HG03039 (cell line): ENCODE results near the gene GFPT2.

ENCODE experiments used
- ATAC-seq: cut with Tn5 transposase; IDR thresholded peaks from one replicate; pipeline ENCODE4 v1.9.1; 2021; ENCODE audit warnings: mild to moderate bottlenecking, moderate library complexity; ENCODE audit not compliant: unreplicated experiment

GFPT2 gene

GRCh38 chr5:180352116-180353047 lies 754 bp downstream of the GFPT2 start:
- ATAC-seq = no peak

- no peak for ATAC-seq
Observed at GRCh38 chr5:180350711-180351465, 2.2 kb downstream of the GFPT2 start.

- no peak for ATAC-seq
Observed at GRCh38 chr5:180350296-180350695, 2.8 kb downstream of the GFPT2 start.

- no peak for ATAC-seq
Observed at GRCh38 chr5:180349391-180349790, 3.7 kb downstream of the GFPT2 start.

DNA sequence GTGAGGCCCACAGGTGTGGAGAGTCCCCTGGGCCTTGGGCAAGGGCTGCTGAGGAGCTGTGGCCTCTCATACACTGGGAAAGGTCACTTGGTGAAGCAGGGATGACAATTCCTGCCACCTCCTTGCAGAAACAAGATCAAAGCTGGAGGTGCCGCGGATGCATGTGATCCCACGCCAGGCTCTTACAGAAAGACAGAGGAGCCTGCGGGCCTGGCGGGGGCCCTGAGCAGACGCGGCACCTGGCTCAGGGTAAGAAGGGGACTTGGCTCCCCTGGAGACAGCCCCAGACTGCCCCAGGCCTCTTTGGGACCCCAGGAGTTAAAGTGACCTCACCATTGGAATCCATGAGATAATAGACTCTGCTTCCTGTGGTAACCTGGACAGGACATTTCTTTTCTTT lies 4.8 kb downstream of the GFPT2 start:
- ATAC-seq = no peak

- ATAC-seq = no peak
Observed at GRCh38 chr5:180347702-180348101, 5.4 kb downstream of the GFPT2 start.

- no peak for ATAC-seq
Observed at GRCh38 chr5:180346358-180346757, 6.8 kb downstream of the GFPT2 start.

- ATAC-seq = no peak
Observed at GRCh38 chr5:180345781-180346180, 7.4 kb downstream of the GFPT2 start.

DNA sequence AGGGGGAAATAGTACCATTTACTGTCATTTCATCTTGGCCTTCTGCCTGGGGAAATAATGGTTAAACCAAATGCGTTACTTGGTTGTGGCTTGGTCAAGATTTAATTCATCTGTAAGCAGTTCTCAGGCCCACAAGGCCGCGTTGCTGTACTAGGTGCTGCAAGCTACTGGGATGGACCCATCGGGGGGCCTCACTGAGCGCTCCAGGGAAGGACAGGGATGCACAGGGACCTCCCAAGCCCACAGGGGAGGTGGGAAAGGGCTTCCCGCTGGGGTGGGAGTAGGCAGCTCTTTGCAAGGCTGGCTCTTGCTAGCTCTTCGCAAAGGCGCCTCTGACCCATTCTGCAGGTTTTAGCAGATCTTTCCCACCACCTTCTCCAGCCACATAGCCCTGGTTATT lies 8.0 kb downstream of the GFPT2 start:
- no peak for ATAC-seq

DNA sequence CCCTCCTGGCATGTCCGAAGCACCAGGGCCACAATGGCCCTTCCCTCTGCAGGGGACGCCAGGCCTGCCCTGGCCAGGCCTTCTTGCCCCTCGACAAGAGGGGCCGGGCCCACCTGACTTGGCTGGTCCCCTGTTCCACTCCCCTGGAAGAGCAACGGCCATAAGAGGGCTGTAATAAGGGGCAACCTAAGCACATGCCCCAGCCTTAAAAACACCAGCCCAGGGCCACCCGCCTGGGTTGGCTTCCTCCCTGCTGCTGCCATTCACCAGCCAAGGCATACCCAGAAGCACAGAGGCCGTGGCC lies 8.5 kb downstream of the GFPT2 start:
- no peak for ATAC-seq

DNA sequence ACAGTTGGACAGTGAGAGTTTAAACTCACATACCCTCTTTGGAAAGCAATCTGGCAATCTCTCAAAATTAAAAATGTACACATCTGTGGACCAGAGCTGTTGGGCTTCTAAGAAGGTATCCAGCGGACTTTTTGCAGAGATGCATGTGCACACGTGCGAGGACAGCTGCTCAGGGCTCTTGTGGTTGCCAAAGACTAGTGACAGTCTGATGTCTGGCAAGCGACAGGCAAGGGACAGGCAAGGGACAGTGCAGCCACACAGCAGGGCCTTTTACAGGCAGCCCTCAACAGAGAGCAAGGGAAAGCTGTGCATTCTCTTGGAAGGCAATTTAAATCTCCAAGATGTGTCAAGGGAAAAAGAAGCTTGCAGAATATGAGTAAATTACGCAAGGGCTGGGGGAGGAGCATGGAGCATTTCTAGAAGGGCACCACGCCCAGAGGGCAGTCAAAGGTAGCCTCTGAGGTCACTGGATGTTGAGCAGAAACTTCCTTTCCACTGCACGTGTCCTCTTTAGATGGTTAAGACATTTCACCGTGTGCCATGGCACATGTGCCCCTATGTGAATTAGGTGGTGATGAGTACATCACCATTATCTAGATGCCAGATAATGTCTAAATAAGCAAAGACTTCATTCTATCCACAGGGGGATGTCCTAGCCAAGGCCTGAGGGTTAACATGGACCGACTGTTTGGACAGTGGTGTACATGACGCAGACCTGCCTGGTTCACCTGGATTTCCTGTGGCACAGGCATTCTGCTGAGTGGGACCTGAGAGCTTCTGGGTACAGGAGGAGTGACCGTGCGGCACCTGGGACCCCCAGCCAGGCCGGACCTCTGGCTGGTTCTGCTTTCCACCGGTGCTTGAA lies 9.1 kb downstream of the GFPT2 start:
- ATAC-seq = no peak

DNA sequence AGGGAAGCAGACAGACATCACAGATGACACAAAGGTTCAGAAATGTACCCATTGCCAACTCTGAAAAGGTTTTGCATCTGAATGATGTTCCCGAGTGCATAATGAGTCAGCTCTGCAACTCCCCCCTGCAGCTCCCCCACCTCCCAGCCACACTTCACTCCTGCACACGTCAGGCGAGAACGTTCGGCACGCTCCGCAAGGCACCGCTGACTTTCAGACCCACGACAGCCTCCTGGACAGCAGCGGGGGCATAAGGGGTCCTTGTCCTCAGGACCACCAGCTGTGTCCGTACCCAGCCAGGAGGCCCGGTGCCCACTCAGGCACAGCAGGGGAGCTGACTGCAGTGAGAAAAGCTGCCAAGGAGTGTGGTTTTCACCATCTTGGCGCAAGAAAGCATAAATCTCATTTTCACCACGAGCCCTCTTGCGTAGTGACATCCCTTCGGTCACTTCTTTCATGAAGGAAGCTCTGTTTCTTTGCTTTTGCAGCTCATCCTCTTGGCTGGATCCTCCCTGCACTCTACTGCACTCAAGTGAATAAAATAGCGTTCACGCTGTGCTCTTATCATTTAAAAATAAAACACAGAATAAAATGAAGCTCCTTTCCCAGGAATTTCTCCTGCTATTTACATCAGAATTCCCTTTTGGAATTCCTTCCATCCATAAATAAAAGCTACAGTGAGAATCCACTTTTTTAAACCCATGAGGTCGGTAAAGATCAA lies 9.9 kb downstream of the GFPT2 start:
- ATAC-seq = no peak

- ATAC-seq = no peak
Observed at GRCh38 chr5:180341595-180341994, 11.5 kb downstream of the GFPT2 start.

- ATAC-seq = no peak
Observed at GRCh38 chr5:180340856-180341255, 12.3 kb downstream of the GFPT2 start.

DNA sequence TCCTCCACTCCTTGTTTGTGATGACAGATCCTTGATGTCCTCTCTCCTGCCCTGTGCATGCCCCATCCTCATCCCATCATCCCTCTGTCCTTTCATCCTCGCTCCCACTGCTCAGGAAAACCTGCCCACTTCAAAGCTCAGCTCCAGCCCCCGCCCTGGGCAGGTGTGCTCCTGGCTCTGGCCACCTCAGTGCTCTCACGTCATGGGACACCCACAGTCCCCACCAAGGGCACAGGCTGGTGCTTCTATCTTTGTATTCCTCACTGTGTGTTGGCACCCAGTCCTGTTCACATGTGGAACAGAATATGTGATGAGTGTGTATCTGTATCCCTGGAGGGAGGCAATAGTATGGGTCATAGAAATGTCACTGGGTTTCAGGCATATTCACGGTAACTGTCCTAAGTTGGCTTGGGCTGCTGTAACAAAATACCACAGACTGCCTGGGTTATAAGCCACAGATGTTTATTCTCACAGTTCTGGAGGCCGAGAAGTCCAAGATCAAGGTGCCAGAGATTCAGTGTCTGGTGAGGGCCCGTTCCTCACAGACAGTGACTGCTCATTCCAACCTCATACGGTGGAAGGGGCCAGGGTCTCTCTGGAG lies 13.5 kb downstream of the GFPT2 start:
- no peak for ATAC-seq

GRCh38 chr5:180338001-180338707 lies 15.0 kb downstream of the GFPT2 start:
- no peak for ATAC-seq

GRCh38 chr5:180336234-180337020 lies 16.7 kb downstream of the GFPT2 start:
- no peak for ATAC-seq

- ATAC-seq = no peak
Observed at GRCh38 chr5:180335614-180336233, 17.4 kb downstream of the GFPT2 start.
